DND-41 (cell line): Measurements from ENCODE around the gene UBR3.

Experiments used
- EZH2 ChIP-seq: IDR thresholded peaks from 3 replicates; pipeline ENCODE4 v1.6.1; 2012; ENCODE audit warnings: borderline replicate concordance, low read depth, mild to moderate bottlenecking, moderate library complexity, low read length, inconsistent platforms; ENCODE audit not compliant: severe bottlenecking
- TF ChIP-seq, protein P1 (sequence below): IDR thresholded peaks from 2 replicates; pipeline ENCODE4 v1.5.1; 2012; ENCODE audit warnings: borderline replicate concordance, low read length, moderate library complexity, mild to moderate bottlenecking; ENCODE audit not compliant: poor library complexity, severe bottlenecking; ENCODE audit errors: extremely low read depth

DNA sequence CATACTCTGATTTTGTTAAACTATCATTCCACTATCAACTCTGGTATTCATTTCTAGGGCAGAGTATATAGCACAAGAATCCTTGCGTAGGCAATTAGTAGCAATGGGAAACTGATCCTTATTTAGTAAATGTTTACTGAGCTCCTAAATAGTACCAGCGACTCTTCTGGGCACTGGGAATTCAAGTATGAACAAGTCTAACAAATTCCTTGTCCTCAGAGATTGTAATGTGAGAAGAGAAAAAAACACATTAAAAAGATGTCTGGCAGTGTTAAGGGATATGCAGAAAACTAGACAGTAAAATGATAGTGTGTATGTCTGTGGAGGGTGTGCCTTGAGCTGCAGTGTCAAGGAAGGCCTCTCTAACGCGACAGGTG, 3.3 kb upstream of the UBR3 start:
- TF ChIP-seq, protein P1, sequence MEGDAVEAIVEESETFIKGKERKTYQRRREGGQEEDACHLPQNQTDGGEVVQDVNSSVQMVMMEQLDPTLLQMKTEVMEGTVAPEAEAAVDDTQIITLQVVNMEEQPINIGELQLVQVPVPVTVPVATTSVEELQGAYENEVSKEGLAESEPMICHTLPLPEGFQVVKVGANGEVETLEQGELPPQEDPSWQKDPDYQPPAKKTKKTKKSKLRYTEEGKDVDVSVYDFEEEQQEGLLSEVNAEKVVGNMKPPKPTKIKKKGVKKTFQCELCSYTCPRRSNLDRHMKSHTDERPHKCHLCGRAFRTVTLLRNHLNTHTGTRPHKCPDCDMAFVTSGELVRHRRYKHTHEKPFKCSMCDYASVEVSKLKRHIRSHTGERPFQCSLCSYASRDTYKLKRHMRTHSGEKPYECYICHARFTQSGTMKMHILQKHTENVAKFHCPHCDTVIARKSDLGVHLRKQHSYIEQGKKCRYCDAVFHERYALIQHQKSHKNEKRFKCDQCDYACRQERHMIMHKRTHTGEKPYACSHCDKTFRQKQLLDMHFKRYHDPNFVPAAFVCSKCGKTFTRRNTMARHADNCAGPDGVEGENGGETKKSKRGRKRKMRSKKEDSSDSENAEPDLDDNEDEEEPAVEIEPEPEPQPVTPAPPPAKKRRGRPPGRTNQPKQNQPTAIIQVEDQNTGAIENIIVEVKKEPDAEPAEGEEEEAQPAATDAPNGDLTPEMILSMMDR: no peak
- no peak for TF ChIP-seq EZH2
